Endodermal cell (in vitro differentiated cells): ENCODE data around the gene GPHB5. TPM values are rescaled to one million over a fixed set of nuclear protein-coding genes. Genes with fewer than 3 reads are reported as not detected.
"Not testable (repeated sequence)": the region's sequence is repeated elsewhere in the genome, so short reads cannot be mapped to it uniquely, and the experiment has no call there.

Experiments
- DNase-seq: peaks from one replicate; pipeline ENCODE4 v3.0.0-alpha.2; 2017
- H3K27ac ChIP-seq: 2 replicates; pipeline ENCODE4 v1.5.1; 2013; ENCODE audit warnings: mild to moderate bottlenecking, low read depth, low read length, moderate library complexity
- H3K27me3 ChIP-seq: 2 replicates; pipeline ENCODE4 v1.6.1; 2013; ENCODE audit warnings: mild to moderate bottlenecking, low read length, moderate library complexity; ENCODE audit not compliant: insufficient read depth, control insufficient read depth, poor library complexity, severe bottlenecking
- H3K36me3 ChIP-seq: 2 replicates; pipeline ENCODE4 v1.7.0; 2013; ENCODE audit warnings: mild to moderate bottlenecking, low read length, moderate library complexity; ENCODE audit not compliant: control insufficient read depth, insufficient read depth
- H3K4me1 ChIP-seq: one replicate; pipeline ENCODE4 v1.7.0; 2013; ENCODE audit warnings: low read length; ENCODE audit not compliant: control insufficient read depth, insufficient read depth
- H3K4me3 ChIP-seq: 2 replicates; pipeline ENCODE4 v1.5.1; 2013; ENCODE audit warnings: mild to moderate bottlenecking, low read length, moderate library complexity
- H3K9ac ChIP-seq: 2 replicates; pipeline ENCODE4 v1.6.1; 2013; ENCODE audit warnings: mild to moderate bottlenecking, low read length, moderate library complexity; ENCODE audit not compliant: poor library complexity, severe bottlenecking; ENCODE audit errors: extremely low read depth
- H3K9me3 ChIP-seq: 2 replicates; pipeline ENCODE4 v1.6.1; 2013; ENCODE audit warnings: mild to moderate bottlenecking, low read length, moderate library complexity; ENCODE audit not compliant: control insufficient read depth
- H3K27ac Mint-ChIP-seq: 2 replicates; pipeline ENCODE4 v1.8.0; 2020; ENCODE audit warnings: mixed read lengths
- H3K27me3 Mint-ChIP-seq: 2 replicates; pipeline ENCODE4 v1.8.0; 2021; ENCODE audit warnings: mild to moderate bottlenecking, mixed read lengths; ENCODE audit not compliant: insufficient read depth
- H3K36me3 Mint-ChIP-seq: 2 replicates; pipeline ENCODE4 v1.8.0; 2020; ENCODE audit warnings: low read depth, mixed read lengths
- H3K4me1 Mint-ChIP-seq: 2 replicates; pipeline ENCODE4 v1.8.0; 2020; ENCODE audit warnings: mixed read lengths
- H3K4me3 Mint-ChIP-seq: 2 replicates; pipeline ENCODE4 v1.8.0; 2020; ENCODE audit warnings: mild to moderate bottlenecking, moderate library complexity, mixed read lengths
- H3K9me3 Mint-ChIP-seq: 2 replicates; pipeline ENCODE4 v1.8.0; 2020; ENCODE audit warnings: mild to moderate bottlenecking, mixed read lengths
- WGBS, 2 experiments: methylation state at CpG; one replicate each; pipeline versions ENCODE4 v1.1.5 to v1.1.7; 2013; ENCODE audit warnings: missing lambda C conversion rate in 2 of 2, mixed read lengths in 1 of 2; ENCODE audit not compliant: insufficient coverage in 1 of 2, insufficient read length in 1 of 2; 5-methylcytosine and 5-hydroxymethylcytosine counted together
- total RNA-seq, 2 donors: library from RNA; stranded (reverse); fragmentation: NEBNext Ultra II Directional in 1 of 2; extraction: Animal tissue kit (Norgen Biotek cat#: 25700) in 1 of 2; gene quantifications; 2 replicates in 1 of 2; 3 replicates in 1 of 2; pipeline ENCODE4 v1.2.1, GENCODE V29; 2021
- TF ChIP-seq, protein P1 (sequence below): fragments of 200-600 bp; sonication (generic); conservative IDR thresholded peaks from 2 replicates; pipeline ENCODE4 v1.5.0; 2021; ENCODE audit warnings: antibody characterized with exemption, mild to moderate bottlenecking

GPHB5 gene
- total RNA-seq, 2 donors from 2014 or later, result not detected

DNA sequence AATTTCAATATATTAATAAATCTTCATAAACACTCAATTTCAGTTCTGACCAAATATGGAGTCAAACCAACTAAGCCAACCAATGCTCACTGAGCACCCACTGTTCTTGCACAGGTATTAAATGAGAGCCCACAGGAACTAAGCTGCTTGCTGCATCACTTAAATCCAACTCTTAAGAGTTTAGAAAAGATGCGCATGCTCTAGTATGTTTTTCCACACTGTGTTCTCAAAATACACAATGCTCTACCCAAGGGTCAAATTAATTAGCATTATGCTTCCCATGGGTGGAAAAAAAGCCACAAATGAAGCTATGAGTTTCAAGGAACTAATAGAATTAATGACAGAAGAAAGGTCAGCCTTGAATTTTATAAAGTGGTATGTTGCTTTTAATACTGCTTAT, 3.7 kb upstream of the GPHB5 start:
- Histone ChIP-seq H3K4me3 (no peak overlapping the region), H3K36me3 (no peaks in the 10 kb centered on the region), H3K4me1 (no peaks in the 10 kb centered on the region), H3K27me3 (no peaks in the 10 kb centered on the region), H3K27ac (no peak overlapping the region), H3K9ac (no peak overlapping the region), H3K9me3 (no peaks in the 10 kb centered on the region)
- H3K9me3 Mint-ChIP-seq, result no peaks in the 10 kb centered on the region
- H3K4me3 Mint-ChIP-seq, result no peak overlapping the region
- WGBS, 2 experiments, result 95 to 100% methylated on average over 1 of the region's 1 CpG
- no peak for DNase-seq
- no peak overlapping the region for H3K27ac Mint-ChIP-seq
- peaks cover 12% of the 10 kb centered on the region for H3K4me1 Mint-ChIP-seq
- no peaks in the 10 kb centered on the region for H3K27me3 Mint-ChIP-seq
- no peaks in the 10 kb centered on the region for H3K36me3 Mint-ChIP-seq
- TF ChIP-seq, protein P1, sequence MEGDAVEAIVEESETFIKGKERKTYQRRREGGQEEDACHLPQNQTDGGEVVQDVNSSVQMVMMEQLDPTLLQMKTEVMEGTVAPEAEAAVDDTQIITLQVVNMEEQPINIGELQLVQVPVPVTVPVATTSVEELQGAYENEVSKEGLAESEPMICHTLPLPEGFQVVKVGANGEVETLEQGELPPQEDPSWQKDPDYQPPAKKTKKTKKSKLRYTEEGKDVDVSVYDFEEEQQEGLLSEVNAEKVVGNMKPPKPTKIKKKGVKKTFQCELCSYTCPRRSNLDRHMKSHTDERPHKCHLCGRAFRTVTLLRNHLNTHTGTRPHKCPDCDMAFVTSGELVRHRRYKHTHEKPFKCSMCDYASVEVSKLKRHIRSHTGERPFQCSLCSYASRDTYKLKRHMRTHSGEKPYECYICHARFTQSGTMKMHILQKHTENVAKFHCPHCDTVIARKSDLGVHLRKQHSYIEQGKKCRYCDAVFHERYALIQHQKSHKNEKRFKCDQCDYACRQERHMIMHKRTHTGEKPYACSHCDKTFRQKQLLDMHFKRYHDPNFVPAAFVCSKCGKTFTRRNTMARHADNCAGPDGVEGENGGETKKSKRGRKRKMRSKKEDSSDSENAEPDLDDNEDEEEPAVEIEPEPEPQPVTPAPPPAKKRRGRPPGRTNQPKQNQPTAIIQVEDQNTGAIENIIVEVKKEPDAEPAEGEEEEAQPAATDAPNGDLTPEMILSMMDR, result no peak

DNA sequence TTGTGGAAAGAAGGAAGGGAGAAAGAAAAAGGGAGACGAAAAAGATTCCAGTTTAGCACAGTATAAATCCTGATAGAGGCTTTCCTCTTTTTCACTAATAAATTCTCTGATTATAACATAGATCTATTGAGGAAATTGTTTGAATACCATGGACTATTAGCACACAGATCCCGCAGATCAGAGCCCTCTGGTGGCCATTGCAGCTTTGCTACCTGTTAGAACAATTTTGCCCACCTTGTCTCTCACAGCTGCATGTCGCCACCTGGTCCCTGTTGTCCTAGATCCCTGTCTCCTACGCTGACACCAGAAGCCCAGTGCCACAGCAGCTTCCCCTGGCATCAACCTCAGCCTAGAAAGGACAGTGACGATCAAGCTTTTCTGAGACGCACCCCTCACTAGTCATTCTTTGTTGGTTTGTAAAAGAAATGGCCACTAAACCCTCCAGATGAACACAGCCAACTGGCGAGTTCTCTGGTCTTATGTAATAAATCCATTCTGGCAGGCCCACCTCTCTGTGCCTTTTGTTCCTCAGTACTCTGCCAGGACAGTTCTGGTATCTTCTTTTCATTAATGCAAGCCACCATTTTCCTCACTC, 9.9 kb downstream of the GPHB5 start:
- H3K27ac Mint-ChIP-seq, result peak overlapping the region; percentile 3
- peak; percentile 90 for DNase-seq

DNA sequence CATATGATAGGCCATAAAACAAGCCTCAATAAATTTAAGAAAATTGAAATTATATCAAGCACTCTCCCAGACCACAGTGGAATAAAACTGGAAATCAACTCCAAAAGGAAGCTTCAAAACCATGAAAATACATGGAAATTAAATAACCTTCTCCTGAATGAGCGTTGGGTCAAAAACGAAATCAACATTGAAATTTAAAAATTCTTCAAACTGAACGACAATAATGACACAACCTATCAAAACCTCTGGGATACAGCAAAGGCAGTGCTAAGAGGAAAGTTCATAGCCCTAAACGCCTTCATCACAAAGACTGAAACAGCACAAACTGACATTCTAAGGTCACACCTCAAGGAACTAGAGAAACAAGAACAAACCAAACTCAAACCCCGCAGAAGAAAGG, 14.3 kb downstream of the GPHB5 start:
- 95 to 100% methylated on average over 3 to 4 of the region's 5 CpGs for WGBS, 2 experiments
- H3K27ac ChIP-seq, DNase-seq, H3K4me1 ChIP-seq, H3K27me3 ChIP-seq, H3K9ac ChIP-seq, H3K9me3 ChIP-seq, H3K9me3 Mint-ChIP-seq, H3K36me3 ChIP-seq, H3K27me3 Mint-ChIP-seq, H3K27ac Mint-ChIP-seq, H3K4me3 Mint-ChIP-seq, H3K36me3 Mint-ChIP-seq, H3K4me3 ChIP-seq: not testable (repeated sequence)
- peaks cover 18% of the 10 kb centered on the region for H3K4me1 Mint-ChIP-seq

More for the DNA sequence above, 9.9 kb downstream of the GPHB5 start:
- Histone ChIP-seq H3K4me1 (peaks cover under 1% of the 10 kb centered on the region), H3K9ac (no peak overlapping the region), H3K27me3 (no peaks in the 10 kb centered on the region), H3K4me3 (no peak overlapping the region), H3K36me3 (no peaks in the 10 kb centered on the region), H3K9me3 (no peaks in the 10 kb centered on the region), H3K27ac (no peak overlapping the region)
- WGBS, 2 experiments, result 72 to 85% methylated on average over 5 to 6 of the region's 7 CpGs
- H3K36me3 Mint-ChIP-seq, result no peaks in the 10 kb centered on the region
- H3K4me3 Mint-ChIP-seq, result no peak overlapping the region
- peaks cover 2% of the 10 kb centered on the region for H3K4me1 Mint-ChIP-seq
- H3K9me3 Mint-ChIP-seq, result no peaks in the 10 kb centered on the region
- TF ChIP-seq, protein P1, result peak; percentile 98
- no peaks in the 10 kb centered on the region for H3K27me3 Mint-ChIP-seq
